GM19455 (cell line): Measurements from ENCODE around the gene IER5L.
A peak's percentile ranks its signal among the peaks of the same experiment; 100 is the strongest.

ENCODE experiments used
- ATAC-seq: cut with Tn5 transposase; IDR thresholded peaks from one replicate; pipeline ENCODE4 v1.9.1; 2021; ENCODE audit not compliant: unreplicated experiment

IER5L gene

GRCh38 chr9:129177791-129178567 is at the start of gene IER5L:
TSS of gene IER5L (minus strand) at chr9:129178261. CDS start at chr9:129178052, 209 bp downstream.
- ATAC-seq: peak; percentile 77

- ATAC-seq: no peak
Observed at GRCh38 chr9:129227843-129228189, 49.8 kb upstream of the IER5L start.

- ATAC-seq: no peak
Observed at GRCh38 chr9:129225815-129226214, 47.8 kb upstream of the IER5L start.

- no peak for ATAC-seq
Observed at GRCh38 chr9:129225490-129225778, 47.4 kb upstream of the IER5L start.

- ATAC-seq: no peak
Observed at GRCh38 chr9:129224618-129225489, 46.8 kb upstream of the IER5L start.

- ATAC-seq: no peak
Observed at GRCh38 chr9:129223551-129224208, 45.6 kb upstream of the IER5L start.

- no peak for ATAC-seq
Observed at GRCh38 chr9:129222819-129223218, 44.8 kb upstream of the IER5L start.

- no peak for ATAC-seq
Observed at GRCh38 chr9:129221979-129222635, 44.0 kb upstream of the IER5L start.

- ATAC-seq: no peak
Observed at GRCh38 chr9:129221233-129221632, 43.2 kb upstream of the IER5L start.

GRCh38 chr9:129220771-129221170 is 42.7 kb upstream of the IER5L start:
- no peak for ATAC-seq

GRCh38 chr9:129218918-129219317 is 40.9 kb upstream of the IER5L start:
- ATAC-seq: no peak

GRCh38 chr9:129218272-129218625 is 40.2 kb upstream of the IER5L start:
- no peak for ATAC-seq

GRCh38 chr9:129213551-129213950 is 35.5 kb upstream of the IER5L start:
- ATAC-seq: no peak

GRCh38 chr9:129211686-129212085 is 33.6 kb upstream of the IER5L start:
- ATAC-seq: no peak

- no peak for ATAC-seq
Observed at GRCh38 chr9:129210125-129210524, 32.1 kb upstream of the IER5L start.

GRCh38 chr9:129209580-129209979 is 31.5 kb upstream of the IER5L start:
- ATAC-seq: no peak

- ATAC-seq: no peak
Observed at GRCh38 chr9:129209109-129209508, 31.0 kb upstream of the IER5L start.

GRCh38 chr9:129208207-129209032 is 30.4 kb upstream of the IER5L start:
- no peak for ATAC-seq

- ATAC-seq: no peak
Observed at GRCh38 chr9:129206905-129207304, 28.8 kb upstream of the IER5L start.

- no peak for ATAC-seq
Observed at GRCh38 chr9:129206401-129206800, 28.3 kb upstream of the IER5L start.

GRCh38 chr9:129204840-129205239 is 26.8 kb upstream of the IER5L start:
- no peak for ATAC-seq
